WI38 (cell line): ENCODE data around the gene RELL1.

Experiments
- H3K4me3 ChIP-seq: 2 replicates; pipeline ENCODE4 v1.5.1; 2011; ENCODE audit warnings: low read depth, mild to moderate bottlenecking, control low read depth, low read length
- TF ChIP-seq, protein P1 (sequence below): IDR thresholded peaks from 2 replicates; pipeline ENCODE4 v1.5.1; 2012; ENCODE audit warnings: low read depth, mild to moderate bottlenecking, control low read depth, low read length

The RELL1 gene

DNA sequence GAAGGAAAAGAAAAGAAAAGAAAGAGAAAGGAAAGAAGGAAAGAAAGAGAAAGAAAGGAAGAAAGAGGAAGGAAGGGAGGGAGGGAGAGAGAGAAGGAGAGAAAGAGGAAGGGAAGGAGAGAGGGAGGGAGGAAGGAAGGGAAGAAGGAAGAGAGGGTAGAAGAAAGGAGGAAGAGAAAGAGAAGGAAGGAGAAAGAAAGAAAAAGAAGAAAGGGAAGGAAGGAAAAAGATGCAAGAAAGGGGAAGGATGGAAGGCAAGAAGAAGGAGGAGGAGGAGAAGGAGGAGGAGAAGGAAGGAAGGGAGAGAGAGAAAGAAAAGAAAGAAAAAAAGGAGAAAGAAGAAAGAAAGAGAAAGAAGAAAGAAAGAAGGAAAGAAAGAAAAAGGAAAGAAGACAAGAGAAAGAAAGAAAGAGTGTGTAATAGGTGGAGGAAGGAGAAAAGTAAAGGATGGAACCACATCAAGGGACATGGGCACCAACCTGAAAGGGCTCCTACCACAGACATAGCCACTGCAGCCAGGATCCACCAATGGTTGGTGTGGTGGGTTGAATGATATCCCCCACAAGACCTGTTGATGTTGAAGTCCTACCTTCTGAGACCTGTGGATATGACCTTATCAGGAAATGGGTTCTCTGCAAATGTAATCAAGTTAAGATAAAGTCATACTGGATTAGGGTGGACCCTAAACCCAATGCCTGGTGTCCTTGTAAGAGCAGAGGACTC, 80.2 kb downstream of the RELL1 start:
- TF ChIP-seq, protein P1, sequence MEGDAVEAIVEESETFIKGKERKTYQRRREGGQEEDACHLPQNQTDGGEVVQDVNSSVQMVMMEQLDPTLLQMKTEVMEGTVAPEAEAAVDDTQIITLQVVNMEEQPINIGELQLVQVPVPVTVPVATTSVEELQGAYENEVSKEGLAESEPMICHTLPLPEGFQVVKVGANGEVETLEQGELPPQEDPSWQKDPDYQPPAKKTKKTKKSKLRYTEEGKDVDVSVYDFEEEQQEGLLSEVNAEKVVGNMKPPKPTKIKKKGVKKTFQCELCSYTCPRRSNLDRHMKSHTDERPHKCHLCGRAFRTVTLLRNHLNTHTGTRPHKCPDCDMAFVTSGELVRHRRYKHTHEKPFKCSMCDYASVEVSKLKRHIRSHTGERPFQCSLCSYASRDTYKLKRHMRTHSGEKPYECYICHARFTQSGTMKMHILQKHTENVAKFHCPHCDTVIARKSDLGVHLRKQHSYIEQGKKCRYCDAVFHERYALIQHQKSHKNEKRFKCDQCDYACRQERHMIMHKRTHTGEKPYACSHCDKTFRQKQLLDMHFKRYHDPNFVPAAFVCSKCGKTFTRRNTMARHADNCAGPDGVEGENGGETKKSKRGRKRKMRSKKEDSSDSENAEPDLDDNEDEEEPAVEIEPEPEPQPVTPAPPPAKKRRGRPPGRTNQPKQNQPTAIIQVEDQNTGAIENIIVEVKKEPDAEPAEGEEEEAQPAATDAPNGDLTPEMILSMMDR = no peak
- H3K4me3 ChIP-seq = no peak overlapping the region

DNA sequence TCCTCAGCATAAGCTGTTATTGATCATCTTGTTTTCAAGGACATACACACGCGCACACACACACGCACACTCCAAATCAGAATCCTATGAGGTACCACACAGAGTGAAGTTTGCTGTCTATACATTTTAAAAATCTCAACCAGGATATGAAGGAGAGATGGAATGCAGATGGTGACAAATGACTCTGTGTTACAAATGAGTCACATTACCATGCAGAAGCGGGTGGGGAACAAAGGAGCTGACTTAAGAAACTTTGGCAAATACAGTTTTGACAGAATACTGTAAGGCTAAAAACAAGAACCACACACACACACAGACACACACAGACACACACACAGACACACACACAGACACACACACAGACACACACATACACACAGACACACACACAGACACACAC, 81.7 kb downstream of the RELL1 start:
- TF ChIP-seq, protein P1 = no peak
- H3K4me3 ChIP-seq = no peak overlapping the region

DNA sequence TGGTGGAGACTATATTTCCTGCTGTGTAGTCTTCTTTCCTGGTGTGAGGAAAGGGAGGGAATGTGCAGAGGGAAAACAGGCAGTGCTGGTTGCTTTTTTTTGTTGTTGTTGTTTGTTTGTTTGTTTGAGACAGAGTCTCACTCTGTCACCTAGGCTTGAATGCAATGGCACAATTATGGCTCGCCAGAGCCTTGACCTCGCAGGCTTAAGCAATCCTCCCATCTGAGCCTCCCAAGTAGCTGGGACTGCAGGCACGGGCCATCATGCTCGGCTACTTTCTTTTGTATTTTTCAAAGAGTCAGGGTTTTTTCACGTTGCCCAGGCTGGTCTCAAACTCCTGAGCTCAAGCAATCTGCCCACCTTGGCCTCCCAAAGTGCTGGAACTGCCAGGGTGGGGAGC, 82.5 kb downstream of the RELL1 start:
- H3K4me3 ChIP-seq = no peak overlapping the region
- TF ChIP-seq, protein P1 = no peak

DNA sequence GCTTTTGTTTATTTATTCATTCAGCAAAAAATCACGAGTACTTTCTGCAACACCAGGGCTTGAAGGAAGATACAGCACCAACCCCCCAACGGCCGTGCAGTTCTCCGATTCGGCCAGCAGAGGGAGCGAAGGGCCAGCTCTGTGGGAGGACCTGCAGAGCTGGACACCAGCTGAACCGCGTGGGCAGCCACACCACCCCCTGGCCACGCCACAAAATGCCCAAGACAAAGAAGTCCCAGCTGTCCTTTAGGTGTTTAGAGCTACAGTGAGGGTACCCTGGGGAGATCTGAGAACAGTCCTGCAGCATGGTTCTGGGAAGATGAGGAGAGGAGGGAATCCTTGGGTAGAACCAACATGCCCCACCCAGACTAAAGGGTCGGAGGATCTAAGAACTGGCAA, 83.1 kb downstream of the RELL1 start:
- TF ChIP-seq, protein P1 = peak; percentile 98
- H3K4me3 ChIP-seq = no peak overlapping the region

DNA sequence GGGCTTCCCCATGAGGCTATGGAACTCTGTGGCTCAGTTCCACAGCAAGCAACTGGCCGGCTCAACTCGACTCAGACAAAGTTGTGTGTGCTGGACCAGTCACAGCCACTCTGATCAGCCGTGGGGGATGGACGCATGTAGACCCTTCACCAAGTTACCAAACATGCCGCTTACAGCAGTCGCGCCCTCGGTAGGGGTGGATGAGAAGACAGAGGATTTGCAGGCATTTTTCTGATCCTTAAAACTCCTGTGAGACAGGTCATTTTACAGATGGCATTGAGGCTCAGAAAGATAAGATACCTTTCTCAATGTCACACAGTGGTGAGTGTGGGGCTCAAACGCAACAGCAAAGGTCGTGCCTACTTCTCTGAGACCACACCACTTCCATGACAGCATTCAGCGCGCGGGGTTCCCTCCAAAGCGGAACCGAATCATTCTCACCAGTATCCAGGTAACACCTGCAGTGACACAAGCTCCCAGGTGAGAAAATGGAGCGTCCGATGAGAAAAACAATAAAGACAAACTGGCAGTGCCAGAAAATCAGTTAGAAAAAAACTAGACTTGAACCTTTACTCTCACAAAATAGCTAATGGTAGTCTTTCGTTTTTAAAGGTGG, 83.6 kb downstream of the RELL1 start:
- TF ChIP-seq, protein P1 = no peak
- H3K4me3 ChIP-seq = no peak overlapping the region

DNA sequence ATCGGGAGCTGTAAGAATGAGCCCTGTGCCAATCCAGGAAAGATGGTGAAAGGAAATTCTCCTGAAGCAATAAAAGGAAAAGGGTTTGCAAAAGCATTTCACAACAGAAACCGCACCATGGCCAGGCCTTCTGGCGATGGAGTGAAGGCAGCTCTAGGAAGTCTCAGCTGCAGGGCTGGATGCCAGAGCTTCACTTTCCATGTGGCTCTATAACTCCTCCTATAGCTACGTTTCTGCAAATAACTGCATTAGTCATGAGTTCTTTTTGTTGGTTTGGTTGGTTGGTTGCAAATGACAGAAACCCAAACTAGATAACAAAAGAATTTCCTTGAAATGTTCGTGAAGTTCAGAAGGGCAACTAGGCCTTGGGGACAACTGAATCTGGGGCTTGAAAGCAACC, 84.6 kb downstream of the RELL1 start:
- TF ChIP-seq, protein P1 = no peak
- no peak overlapping the region for H3K4me3 ChIP-seq

DNA sequence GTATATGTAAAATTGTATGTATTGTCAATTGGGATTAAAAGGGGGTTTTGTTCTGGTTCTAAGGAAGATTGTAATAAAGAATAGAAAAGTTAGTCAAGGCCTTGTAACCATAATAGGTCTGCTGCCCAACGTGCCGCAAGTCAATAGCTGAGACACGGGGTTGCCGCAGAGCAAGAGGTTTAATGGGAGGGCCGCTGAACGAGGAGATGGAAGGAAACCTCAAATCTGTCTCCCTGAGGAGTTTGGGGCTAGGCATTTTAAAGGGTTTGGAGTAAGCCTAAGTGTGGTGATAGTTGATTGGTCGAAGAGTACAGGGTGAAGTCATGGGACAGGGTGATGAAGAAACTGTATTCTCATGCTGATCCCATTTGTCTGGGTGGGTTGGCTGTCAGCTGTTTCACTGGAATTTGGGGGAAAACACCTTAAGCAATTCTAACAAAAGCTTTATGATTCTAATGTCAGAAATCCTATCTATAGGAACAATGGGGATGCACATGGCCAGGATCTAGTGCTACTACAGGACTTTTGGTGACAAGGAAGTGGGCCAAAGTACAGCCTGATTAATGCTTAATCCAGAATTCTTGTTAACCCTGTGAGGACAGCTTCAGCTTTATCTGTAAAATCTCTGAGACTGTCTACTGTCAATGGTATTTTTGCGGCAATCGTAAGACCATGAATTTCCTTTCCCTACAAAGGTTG, 86.9 kb downstream of the RELL1 start:
- no peak overlapping the region for H3K4me3 ChIP-seq
- TF ChIP-seq, protein P1 = no peak
